ENCODE results near the gene LAMA1.

DNA sequence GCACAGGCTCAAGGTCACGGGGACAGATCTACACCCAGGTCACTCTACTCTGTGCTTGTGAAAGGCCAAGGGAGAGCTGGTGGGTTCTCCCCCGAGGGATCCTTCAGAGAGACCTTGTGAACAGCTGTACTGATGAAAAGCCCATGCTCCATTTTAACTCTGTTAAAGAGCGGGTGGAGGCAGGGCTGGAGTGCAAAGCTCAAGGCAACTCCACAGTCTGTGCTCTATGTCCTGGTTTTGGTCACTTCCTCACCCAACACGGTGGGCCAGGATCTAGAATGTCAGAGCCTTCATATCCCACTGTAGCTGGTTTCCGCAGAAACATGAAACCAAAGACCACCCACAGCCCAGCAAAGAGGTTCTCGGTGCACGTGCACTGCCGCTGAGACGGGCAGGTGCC, 177.1 kb downstream of the LAMA1 start:
- TF ChIP-seq, protein P1, sequence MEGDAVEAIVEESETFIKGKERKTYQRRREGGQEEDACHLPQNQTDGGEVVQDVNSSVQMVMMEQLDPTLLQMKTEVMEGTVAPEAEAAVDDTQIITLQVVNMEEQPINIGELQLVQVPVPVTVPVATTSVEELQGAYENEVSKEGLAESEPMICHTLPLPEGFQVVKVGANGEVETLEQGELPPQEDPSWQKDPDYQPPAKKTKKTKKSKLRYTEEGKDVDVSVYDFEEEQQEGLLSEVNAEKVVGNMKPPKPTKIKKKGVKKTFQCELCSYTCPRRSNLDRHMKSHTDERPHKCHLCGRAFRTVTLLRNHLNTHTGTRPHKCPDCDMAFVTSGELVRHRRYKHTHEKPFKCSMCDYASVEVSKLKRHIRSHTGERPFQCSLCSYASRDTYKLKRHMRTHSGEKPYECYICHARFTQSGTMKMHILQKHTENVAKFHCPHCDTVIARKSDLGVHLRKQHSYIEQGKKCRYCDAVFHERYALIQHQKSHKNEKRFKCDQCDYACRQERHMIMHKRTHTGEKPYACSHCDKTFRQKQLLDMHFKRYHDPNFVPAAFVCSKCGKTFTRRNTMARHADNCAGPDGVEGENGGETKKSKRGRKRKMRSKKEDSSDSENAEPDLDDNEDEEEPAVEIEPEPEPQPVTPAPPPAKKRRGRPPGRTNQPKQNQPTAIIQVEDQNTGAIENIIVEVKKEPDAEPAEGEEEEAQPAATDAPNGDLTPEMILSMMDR (conservative IDR thresholded peaks at IDR 0.05): no peak
- TF ChIP-seq ZFX (IDR thresholded peaks at IDR 0.05): no peak
